Inflammatory macrophage (primary cell): ENCODE results near the gene ADGB.
"Not testable (repeated sequence)": the region's sequence is repeated elsewhere in the genome, so short reads cannot be mapped to it uniquely, and the experiment has no call there.

Experiments
- DNase-seq, 2 donors: peaks; one replicate each; pipeline ENCODE4 v3.0.0-alpha.2; 2020 to 2022

Gene ADGB

GRCh38 chr6:146770275-146770964 lies 171.6 kb downstream of the ADGB start:
- peak; percentile 4 to 7 for DNase-seq

- DNase-seq: peak; percentile 57 to 64
Observed at GRCh38 chr6:146770965-146771735, 172.4 kb downstream of the ADGB start.

- peak in 1 of 2 donors; percentile 12 for DNase-seq
Observed at GRCh38 chr6:146775220-146775619, 176.4 kb downstream of the ADGB start.

GRCh38 chr6:146781836-146782235 lies 183.1 kb downstream of the ADGB start:
- no peak for DNase-seq

- peak; percentile 28 to 54 for DNase-seq
Observed at GRCh38 chr6:146785001-146785585, 186.3 kb downstream of the ADGB start.

GRCh38 chr6:146787876-146788508 lies 189.2 kb downstream of the ADGB start:
- no peak for DNase-seq

GRCh38 chr6:146790561-146791091 lies 191.9 kb downstream of the ADGB start:
- DNase-seq: no peak

GRCh38 chr6:146791930-146792329 lies 193.2 kb downstream of the ADGB start:
- no peak for DNase-seq

- DNase-seq: not testable (repeated sequence)
Observed at GRCh38 chr6:146793218-146793617, 194.4 kb downstream of the ADGB start.

- DNase-seq: no peak
Observed at GRCh38 chr6:146795479-146796133, 196.8 kb downstream of the ADGB start.

GRCh38 chr6:146803167-146803566 lies 204.4 kb downstream of the ADGB start:
- DNase-seq: not testable (repeated sequence)

- DNase-seq: no peak
Observed at GRCh38 chr6:146803601-146804000, 204.8 kb downstream of the ADGB start.

GRCh38 chr6:146805546-146806325 lies 207.0 kb downstream of the ADGB start:
- DNase-seq: no peak

GRCh38 chr6:146809014-146809413 lies 210.2 kb downstream of the ADGB start:
- not testable (repeated sequence) for DNase-seq

GRCh38 chr6:146812811-146813321 lies 214.1 kb downstream of the ADGB start:
- not testable (repeated sequence) for DNase-seq

GRCh38 chr6:146813554-146813953 lies 214.8 kb downstream of the ADGB start:
- DNase-seq: no peak

GRCh38 chr6:146814148-146814750 lies 215.5 kb downstream of the ADGB start:
- DNase-seq: no peak

- DNase-seq: not testable (repeated sequence)
Observed at GRCh38 chr6:146815511-146816462, 217.0 kb downstream of the ADGB start.

GRCh38 chr6:146819596-146820320 lies 221.0 kb downstream of the ADGB start:
- no peak for DNase-seq
